Umbilical cord (tissue), 2 donors: ENCODE data around the gene RANBP3. TPM values are rescaled to one million over a fixed set of nuclear protein-coding genes. Genes with fewer than 3 reads are reported as not detected.

Experiments used
- DNase-seq: peaks from one replicate; pipeline ENCODE4 v3.0.0-alpha.2; 2015; ENCODE audit warnings: low spot score
- total RNA-seq: library from RNA; depleted of rRNA; stranded (reverse); fragments of >200 nt; gene quantifications from one replicate; pipeline ENCODE4 v1.2.3, GENCODE V29; 2014; ENCODE audit warnings: low replicate concordance; ENCODE audit not compliant: insufficient read depth

RANBP3 gene
- total RNA-seq, 1 donor from 2014 or later: 38.8 TPM

- DNase-seq: peak; percentile 59
Observed at GRCh38 chr19:5951338-5951861, 26.5 kb downstream of the RANBP3 start.

- no peak for DNase-seq
Observed at GRCh38 chr19:5950741-5951140, 27.2 kb downstream of the RANBP3 start.

- DNase-seq: no peak
Observed at GRCh38 chr19:5949792-5950305, 28.1 kb downstream of the RANBP3 start.

GRCh38 chr19:5948752-5949564 lies 29.0 kb downstream of the RANBP3 start:
- peak; percentile 93 for DNase-seq

GRCh38 chr19:5947435-5947834 lies 30.5 kb downstream of the RANBP3 start:
- DNase-seq: peak; percentile 94

GRCh38 chr19:5943623-5944022 lies 34.3 kb downstream of the RANBP3 start:
- no peak for DNase-seq

- DNase-seq: no peak
Observed at GRCh38 chr19:5943045-5943444, 34.9 kb downstream of the RANBP3 start.

- DNase-seq: no peak
Observed at GRCh38 chr19:5941673-5942072, 36.3 kb downstream of the RANBP3 start.

- no peak for DNase-seq
Observed at GRCh38 chr19:5940260-5941208, 37.4 kb downstream of the RANBP3 start.

- no peak for DNase-seq
Observed at GRCh38 chr19:5937550-5937949, 40.4 kb downstream of the RANBP3 start.

GRCh38 chr19:5936292-5936592 lies 41.7 kb downstream of the RANBP3 start:
- no peak for DNase-seq

- no peak for DNase-seq
Observed at GRCh38 chr19:5935473-5936291, 42.3 kb downstream of the RANBP3 start.

- peak; percentile 83 for DNase-seq
Observed at GRCh38 chr19:5934774-5935472, 43.0 kb downstream of the RANBP3 start.

GRCh38 chr19:5934069-5934401 lies 43.9 kb downstream of the RANBP3 start:
- no peak for DNase-seq

GRCh38 chr19:5933391-5934068 lies 44.4 kb downstream of the RANBP3 start:
- no peak for DNase-seq

- no peak for DNase-seq
Observed at GRCh38 chr19:5932609-5933262, 45.2 kb downstream of the RANBP3 start.

- DNase-seq: peak; percentile 56
Observed at GRCh38 chr19:5932146-5932545, 45.8 kb downstream of the RANBP3 start.

- DNase-seq: no peak
Observed at GRCh38 chr19:5931251-5931650, 46.7 kb downstream of the RANBP3 start.

GRCh38 chr19:5929625-5930024 lies 48.3 kb downstream of the RANBP3 start:
- peak; percentile 83 for DNase-seq

GRCh38 chr19:5929179-5929578 lies 48.8 kb downstream of the RANBP3 start:
- DNase-seq: no peak
